Measurements from ENCODE around the gene RAP2B. TPM values are rescaled to one million over a fixed set of nuclear protein-coding genes. Genes with fewer than 3 reads are reported as not detected.
"Not testable (repeated sequence)": the region's sequence is repeated elsewhere in the genome, so short reads cannot be mapped to it uniquely, and the experiment has no call there.

RAP2B gene
- total and polyA plus RNA-seq, 2 donors (not counting 3 experiments of a cell fraction or from before 2014, with no cell fraction given), result 8.3 to 27.5 TPM

- intact Hi-C loops (cut with micrococcal nuclease); H3K4me1 ChIP-seq (ENCODE audit: control insufficient read depth, extremely low read depth, insufficient read depth, low read length); H3K9me1 ChIP-seq (replicated peaks; ENCODE audit: control insufficient read depth, extremely low read depth, insufficient read depth, low read length); H3K27me3 ChIP-seq (ENCODE audit: control insufficient read depth in 2 of 2, insufficient read depth in 2 of 2, low read length in 2 of 2); H3K79me2 ChIP-seq (ENCODE audit: control insufficient read depth, insufficient read depth, low read length); dilution Hi-C loops (cut with MboI; ENCODE audit: extremely low pct_ligation_motif_present, low sequenced_read_pairs); H3K9ac ChIP-seq (replicated peaks; ENCODE audit: extremely low read depth, insufficient read depth, low read length); H3K4me2 ChIP-seq (ENCODE audit: insufficient read depth, low read length); H3K27ac ChIP-seq (ENCODE audit: insufficient read depth, low read depth, low read length); H3K36me3 ChIP-seq (ENCODE audit: control insufficient read depth in 2 of 2, extremely low read depth in 1 of 2, insufficient read depth in 2 of 2, low read length in 2 of 2); H3K4me3 ChIP-seq (replicated peaks in 1 of 3; ENCODE audit: insufficient read depth in 1 of 3, low read depth in 1 of 3, low read length in 3 of 3); DNase-seq (ENCODE audit: low read depth, low spot score); FAIRE-seq; H4K20me1 ChIP-seq (replicated peaks; ENCODE audit: control insufficient read depth, extremely low read depth, insufficient read depth, low read length); BruUV-seq (replicated peaks); CTCF ChIA-PET; H3K9me3 ChIP-seq (replicated peaks; ENCODE audit: control insufficient read depth, insufficient read depth, low read length); H2AFZ ChIP-seq (ENCODE audit: low read depth, low read length): not testable (repeated sequence)
- POLR2A ChIA-PET, result interaction anchor here (0.7 kb wide), 1 partner anchor 155 kb away, joined by 3 read pairs; no protein-coding TSS in a partner anchor
These were observed 6.2 kb upstream of the RAP2B start for GRCh38 chr3:153155786-153156185.

- no peak for DNase-seq (ENCODE audit: low read depth, low spot score)
- H2AFZ ChIP-seq (ENCODE audit: low read depth, low read length), result no peak overlapping the region
- H3K36me3 ChIP-seq (ENCODE audit: control insufficient read depth in 2 of 2, extremely low read depth in 1 of 2, insufficient read depth in 2 of 2, low read length in 2 of 2), result no peaks in the 10 kb centered on the region
- dilution Hi-C loops (cut with MboI; ENCODE audit: extremely low pct_ligation_motif_present, low sequenced_read_pairs), result no loop called here
- H3K9me3 ChIP-seq (replicated peaks; ENCODE audit: control insufficient read depth, insufficient read depth, low read length), result no peaks in the 10 kb centered on the region
- intact Hi-C loops (cut with micrococcal nuclease), result no loop called here
- FAIRE-seq, result no peak
- H3K79me2 ChIP-seq (ENCODE audit: control insufficient read depth, insufficient read depth, low read length), result peaks cover 12% of the 10 kb centered on the region
- no peak overlapping the region for H3K9ac ChIP-seq (replicated peaks; ENCODE audit: extremely low read depth, insufficient read depth, low read length)
- H3K27ac ChIP-seq (ENCODE audit: insufficient read depth, low read depth, low read length), result no peak overlapping the region
- no TSS peak for BruUV-seq (replicated peaks)
- no peak overlapping the region for H3K4me2 ChIP-seq (ENCODE audit: insufficient read depth, low read length)
- no peaks in the 10 kb centered on the region for H3K9me1 ChIP-seq (replicated peaks; ENCODE audit: control insufficient read depth, extremely low read depth, insufficient read depth, low read length)
- POLR2A ChIA-PET, result no interaction called here
- H3K4me1 ChIP-seq (ENCODE audit: control insufficient read depth, extremely low read depth, insufficient read depth, low read length), result peaks cover 8% of the 10 kb centered on the region
- no peak overlapping the region for H3K4me3 ChIP-seq (replicated peaks in 1 of 3; ENCODE audit: insufficient read depth in 1 of 3, low read depth in 1 of 3, low read length in 3 of 3)
- no peak for TF ChIP-seq EZH2 (IDR thresholded peaks at IDR 0.05; ENCODE audit: borderline replicate concordance, low read depth, low read length, severe bottlenecking)
- no peak for TF ChIP-seq JUN (IDR thresholded peaks at IDR 0.05; ENCODE audit: borderline replicate concordance, insufficient read depth, insufficient read length, low read depth)
- TF ChIP-seq FOS (IDR thresholded peaks at IDR 0.05; ENCODE audit: borderline replicate concordance, insufficient read depth, low read length), result no peak
- TF ChIP-seq POLR2A (IDR thresholded peaks at IDR 0.05; ENCODE audit: low read depth, low read length), result no peak
- no peak for TF ChIP-seq GATA2 (IDR thresholded peaks at IDR 0.05; ENCODE audit: insufficient read depth, insufficient read length, low read depth, low read length)
- TF ChIP-seq MYC (IDR thresholded peaks at IDR 0.05; ENCODE audit: low read depth, low read length), result no peak
- no peak for TF ChIP-seq CTCF (IDR thresholded peaks at IDR 0.05; ENCODE audit: extremely low read depth in 1 of 2, insufficient read depth in 1 of 2, low read depth in 1 of 2, low read length in 2 of 2)
- H4K20me1 ChIP-seq (replicated peaks; ENCODE audit: control insufficient read depth, extremely low read depth, insufficient read depth, low read length), result no peaks in the 10 kb centered on the region
- no peaks in the 10 kb centered on the region for H3K27me3 ChIP-seq (ENCODE audit: control insufficient read depth in 2 of 2, insufficient read depth in 2 of 2, low read length in 2 of 2)
- CTCF ChIA-PET, result interaction anchor here (1.1 to 1.2 kb wide), 2 partner anchors 9 to 115 kb away, joined by 3 read pairs; no protein-coding TSS in a partner anchor
These were observed 3.8 kb upstream of the RAP2B start for GRCh38 chr3:153158189-153158588.

Measured in endothelial cell of umbilical vein (primary cell).